GM21786 (cell line): ENCODE measurements around the gene ADAM30.
"Not testable (repeated sequence)": the region's sequence is repeated elsewhere in the genome, so short reads cannot be mapped to it uniquely, and the experiment has no call there.

ENCODE experiments used
- ATAC-seq: cut with Tn5 transposase; IDR thresholded peaks from one replicate; pipeline ENCODE4 v1.9.1; 2021; ENCODE audit not compliant: unreplicated experiment

The ADAM30 gene

DNA sequence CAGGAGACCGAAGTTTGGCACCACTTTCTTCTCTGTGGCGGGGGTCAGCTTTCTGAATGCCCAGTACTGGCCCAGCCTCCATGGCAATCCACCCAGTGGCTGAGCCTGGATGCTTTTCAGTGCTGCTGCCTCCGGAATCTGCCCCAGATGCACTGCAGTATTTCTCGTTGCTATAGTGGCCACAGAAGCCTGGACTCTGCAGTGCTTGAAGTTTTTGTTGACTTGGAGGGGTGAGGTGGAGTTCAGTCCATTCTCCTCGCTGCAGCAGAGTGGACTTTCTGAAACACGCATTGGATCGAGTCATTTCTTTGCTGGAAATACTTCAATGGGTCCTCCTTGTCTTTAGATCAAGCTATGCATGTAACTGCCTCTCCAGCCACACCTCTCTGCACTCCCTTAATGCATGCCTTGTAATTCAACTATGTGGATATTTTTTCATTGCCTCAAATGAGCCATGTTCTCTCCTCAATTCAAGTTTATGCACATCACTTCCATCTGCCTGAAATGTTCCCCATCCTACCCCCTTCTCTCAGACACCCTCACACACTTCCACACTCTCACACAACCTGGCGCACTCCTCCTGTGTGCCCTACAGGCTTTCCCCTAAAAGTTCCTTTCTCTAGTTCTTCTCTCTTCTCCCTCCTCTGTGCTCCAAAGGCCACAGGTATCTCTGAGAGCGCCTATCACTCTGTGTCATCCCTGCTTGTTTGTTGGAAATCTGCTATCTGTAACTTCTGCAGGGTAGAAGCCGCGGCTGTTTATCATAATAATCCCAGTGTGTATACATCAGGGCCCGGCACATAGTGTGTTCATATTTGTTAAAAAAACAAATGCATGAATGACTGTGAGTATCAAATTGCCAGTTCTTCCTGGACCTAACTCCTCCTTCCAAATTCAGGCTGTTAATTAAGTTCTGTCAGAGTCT, 16.5 kb downstream of the ADAM30 start:
- ATAC-seq: no peak

DNA sequence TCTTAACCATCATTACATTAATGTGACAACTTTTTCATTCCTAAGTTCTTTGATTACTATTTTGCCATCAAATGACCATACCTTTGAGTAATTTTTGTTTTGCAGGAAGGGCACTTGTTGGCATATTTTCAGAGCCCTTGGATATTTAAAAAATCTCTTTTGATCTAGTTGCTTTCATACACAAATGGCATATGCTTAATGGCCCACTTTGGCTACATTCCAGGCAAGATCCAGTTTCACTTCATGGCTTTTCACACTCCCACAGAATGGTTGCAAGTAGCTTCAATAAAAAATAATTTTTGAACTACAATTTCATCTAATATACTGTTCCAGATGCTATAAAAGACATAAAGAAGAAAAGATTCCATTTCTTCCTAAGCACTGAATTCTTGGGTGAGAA, 18.1 kb downstream of the ADAM30 start:
- no peak for ATAC-seq

DNA sequence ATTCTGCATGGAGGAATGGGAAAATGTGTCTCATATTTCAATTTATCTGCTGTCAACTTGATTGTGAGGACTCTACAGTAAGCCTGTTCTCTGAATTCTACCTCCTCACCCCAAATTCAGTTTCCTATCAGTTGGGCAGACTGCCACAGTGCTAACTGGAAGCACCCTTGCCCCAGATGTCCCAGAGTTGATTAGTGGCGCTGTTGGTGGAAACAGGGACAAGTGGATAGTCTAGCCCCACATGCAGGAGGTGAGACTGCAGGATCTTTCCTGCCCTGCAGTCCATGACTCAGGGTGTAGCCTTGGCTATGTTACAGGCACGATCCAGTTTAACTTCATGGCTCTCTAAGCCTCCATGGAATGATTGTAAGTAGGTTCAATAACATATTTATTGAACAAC, 22.1 kb downstream of the ADAM30 start:
- no peak for ATAC-seq

DNA sequence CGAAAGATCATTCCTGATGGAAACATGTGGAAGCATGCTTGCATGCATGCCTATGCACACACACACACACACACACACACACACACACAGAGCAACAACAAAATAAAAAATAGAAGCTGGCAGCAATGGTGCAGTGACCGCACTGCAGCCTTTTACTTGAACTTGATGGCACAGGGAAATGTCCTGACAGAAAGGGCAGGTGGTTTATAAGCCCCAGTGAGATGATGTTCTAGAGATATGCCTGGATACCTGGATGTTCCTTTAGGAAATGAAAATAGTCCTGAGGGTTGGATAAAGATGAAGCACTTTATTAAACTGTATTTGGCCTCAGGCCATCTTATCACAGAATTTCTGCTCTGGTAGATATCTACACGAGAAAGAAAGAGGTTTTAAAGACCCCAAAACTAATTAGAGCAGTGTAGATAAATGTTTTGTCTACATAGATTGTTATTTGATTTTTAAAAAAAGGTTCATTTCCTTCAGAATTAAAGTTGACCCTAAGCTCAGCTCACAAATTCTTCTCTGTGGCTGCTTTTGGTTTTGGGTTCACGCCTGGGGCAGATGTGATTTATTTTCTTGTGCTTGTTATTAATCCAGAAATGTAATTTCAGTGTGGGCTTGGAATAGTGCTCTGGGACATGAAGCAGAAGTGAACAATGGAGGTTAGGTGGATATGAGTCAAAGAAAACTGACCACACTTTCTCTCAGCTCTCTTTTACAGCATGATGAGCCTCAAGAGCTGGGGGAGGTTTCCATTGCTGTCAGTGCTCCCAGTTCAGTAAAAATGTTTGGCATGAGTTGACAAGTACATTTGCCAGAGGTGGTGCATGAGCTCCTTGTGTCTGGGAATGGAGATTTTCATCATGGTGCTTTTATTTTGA, 22.9 kb downstream of the ADAM30 start:
- ATAC-seq: no peak

DNA sequence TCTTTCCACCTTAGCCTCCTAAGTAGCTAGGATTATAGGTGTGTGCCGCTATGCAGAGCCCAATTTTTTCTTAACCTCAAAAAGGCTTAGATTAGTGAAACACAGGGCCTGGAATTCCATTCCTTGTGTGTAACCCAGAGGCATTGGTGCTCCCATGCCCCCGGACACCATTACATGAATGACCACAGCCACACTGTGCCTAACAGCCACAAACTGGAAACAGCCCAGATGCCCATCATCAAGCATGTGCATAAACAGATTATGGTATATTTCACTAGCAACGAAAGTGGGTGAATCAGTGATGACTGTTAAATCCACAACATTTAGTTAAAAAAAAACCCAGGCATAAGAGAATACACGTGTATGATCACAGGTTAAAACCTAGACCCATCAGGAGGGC, 24.4 kb downstream of the ADAM30 start:
- ATAC-seq: no peak

DNA sequence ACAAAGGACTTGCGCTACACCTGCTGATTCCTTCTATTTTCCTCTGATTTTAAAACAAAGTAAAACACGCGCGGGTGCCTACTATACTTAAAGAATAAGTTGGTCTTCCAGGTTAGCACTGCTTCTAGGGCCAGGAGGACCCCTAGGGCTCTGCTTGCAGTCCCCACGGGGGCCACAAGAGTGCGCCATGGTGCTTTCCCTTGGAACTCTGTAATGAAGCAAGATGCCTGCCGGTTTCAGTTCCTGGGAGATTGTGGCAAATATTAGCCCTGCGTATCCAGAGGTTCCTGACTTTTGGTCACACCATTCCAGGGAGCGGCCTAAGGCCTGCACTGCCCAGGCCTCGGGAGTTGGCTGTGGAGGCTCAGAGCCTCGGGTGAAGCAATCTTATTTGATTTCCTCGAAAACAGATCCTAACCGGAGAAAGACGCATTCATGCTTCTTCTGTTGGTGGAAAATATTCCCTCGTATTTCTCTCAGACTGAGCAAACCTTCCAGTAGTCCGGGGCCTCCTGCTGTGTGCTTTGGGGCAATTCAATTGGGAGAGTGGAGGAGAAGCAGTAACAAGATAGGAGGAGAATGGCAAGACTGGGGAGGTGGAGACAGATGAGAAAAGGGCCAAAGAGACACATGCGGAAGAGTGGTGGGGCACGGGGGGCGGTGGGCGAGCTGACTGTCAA, 25.3 kb downstream of the ADAM30 start:
- no peak for ATAC-seq

DNA sequence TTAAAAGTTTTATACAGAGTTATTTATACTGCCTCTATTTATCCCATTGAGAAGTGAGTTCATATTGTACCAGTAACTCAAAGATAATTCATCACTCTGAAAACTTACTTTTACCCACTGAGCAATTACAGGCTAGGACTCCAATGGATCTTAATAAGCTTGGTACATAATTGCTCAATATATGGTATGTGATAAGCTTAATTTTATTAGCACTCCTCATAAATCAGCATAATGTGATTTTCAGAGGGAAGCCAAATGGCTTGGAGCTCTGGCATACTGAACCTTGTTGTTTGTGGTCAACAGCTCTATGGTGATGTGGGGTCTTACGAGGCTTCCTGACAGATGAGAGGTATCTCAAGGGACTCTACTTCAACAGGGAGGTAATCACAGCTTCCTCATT, 26.3 kb downstream of the ADAM30 start:
- no peak for ATAC-seq

DNA sequence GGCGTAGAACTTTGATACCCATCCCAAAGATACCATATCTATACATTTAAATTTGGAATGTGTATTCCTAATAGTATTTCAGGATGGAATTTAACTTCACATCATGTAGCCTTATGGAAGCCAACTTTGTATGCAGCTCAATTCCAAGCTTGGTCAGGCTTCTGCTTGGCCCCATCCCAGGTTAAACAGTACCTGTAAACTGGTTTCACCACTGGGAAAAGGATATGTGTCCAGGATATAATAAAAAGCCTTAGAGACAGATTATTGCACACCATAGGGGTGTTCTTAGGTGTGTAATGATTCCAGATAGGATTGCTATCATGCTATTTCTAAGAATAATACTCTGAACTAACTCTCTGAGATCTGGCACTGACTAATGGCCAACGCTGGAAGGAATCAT, 28.1 kb downstream of the ADAM30 start:
- ATAC-seq: no peak

DNA sequence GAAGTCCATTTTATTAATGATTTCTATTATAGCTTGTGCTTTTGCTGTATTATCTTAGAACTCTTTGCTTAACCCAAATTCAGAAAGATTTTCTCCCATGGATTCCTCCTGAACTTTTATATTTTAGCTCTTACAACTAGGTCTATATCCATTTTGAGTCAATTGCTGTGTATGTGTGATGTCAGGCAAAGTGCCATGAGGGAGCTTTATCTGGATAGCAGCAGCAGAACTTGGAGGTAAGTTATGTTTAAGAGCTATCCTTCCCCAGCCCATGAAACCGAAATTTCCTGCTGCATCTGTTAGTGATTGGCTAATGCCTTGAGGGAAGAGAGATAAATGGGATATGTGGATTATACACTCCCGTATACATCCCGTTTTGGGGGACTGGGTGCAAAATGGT, 29.9 kb downstream of the ADAM30 start:
- no peak for ATAC-seq

DNA sequence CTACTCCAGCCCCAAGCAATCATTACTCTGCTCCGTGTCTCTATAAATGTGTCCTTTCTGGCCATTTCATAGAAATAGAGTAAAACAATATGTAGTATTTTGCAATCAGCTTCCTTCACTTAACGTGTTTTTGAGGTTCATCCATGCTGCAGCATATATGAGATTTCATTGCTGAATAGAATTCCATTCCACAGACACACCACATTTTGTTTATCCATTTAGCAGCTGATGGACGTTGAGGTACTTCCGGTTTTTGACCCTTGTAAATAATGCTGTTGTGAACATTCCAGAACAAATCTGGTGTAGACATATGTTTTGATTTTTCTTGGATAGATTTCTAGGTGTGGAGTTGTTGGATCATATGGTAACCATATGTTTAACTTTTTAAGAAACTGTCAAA, 30.7 kb downstream of the ADAM30 start:
- no peak for ATAC-seq

DNA sequence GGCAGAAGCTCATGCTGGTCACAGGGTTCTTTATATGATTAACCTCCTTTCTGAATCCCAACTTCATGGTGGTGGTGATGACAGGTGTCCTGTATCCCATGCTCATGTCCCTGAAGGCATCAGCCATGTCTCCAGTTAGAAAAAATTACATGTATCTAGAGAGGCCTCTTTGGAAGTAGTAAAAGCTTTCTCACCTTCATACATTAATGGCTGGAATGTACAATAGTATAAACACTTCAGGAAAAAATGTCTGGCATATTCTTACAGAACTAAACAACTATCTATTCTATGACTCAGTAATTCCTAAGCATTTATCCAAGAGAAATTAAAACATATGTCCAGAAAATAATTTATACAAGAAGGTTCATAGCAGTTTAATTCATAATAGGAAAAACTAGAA, 34.0 kb downstream of the ADAM30 start:
- ATAC-seq: no peak

DNA sequence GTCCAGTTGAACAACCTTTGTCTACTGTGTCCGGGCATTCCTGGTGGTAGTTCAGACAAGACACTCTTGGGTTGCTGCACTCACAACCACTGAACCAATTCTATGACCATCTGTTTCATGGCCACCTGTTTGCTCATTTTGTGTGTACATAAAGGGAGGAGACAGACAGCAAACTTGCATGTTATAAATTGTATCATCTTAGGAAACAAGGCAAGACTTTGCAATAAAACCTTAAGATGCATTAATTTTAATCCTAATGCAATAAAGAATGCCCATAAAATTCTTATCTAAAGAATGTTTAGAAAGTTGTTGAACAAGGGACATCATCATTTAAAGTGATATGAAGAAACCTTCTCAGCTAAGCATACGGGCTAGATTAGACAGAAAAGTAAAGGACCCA, 34.8 kb downstream of the ADAM30 start:
- ATAC-seq: no peak

DNA sequence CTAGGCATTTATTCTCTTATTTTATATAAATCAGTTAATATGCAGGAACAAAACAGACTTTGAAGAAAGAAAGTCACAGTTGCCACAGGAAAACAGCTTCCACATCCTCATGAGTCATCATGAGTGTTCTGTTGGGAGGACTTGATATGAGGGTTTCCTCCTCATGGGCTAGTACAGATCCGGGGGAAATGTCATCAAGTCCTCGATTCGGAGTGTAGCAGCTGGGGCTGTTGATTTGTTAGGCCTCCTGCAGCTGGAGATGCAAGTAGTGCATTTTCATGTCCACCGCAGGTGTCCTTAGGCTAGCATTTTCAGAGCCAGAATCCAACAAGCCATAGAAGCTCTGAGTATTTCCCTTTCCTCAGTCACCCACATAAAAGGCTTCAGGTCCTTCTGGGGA, 36.7 kb downstream of the ADAM30 start:
- ATAC-seq: no peak

DNA sequence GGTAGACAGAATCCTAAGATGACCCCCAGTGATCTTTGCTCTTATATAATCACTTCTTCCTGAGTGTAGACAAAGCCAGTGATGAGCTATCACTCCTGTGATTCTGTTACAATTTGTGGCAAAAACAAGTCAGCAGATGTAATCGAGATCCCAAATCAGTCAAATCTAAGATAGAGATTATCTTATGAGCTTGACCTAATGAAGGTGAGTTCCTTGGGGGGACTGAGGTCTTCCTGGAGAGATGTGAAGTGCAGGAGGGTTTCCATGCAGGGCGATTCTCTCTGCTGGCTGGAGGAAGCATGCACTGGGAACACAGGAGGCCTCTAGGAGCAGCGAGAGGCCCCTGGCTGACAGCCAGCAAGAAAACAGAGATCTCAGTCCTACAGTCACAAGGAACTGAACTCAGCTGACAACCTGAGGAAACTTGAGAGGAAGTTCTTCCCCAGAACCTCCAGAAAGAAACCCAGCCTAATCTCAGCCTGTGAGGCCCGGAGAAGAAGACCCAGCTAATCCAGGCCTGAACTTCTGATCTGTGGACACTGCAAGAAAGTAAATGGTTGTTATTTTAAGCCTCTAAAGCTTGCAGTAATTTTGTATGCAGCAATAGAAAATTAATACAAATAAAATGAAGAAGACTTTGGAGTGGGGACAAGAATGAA, 37.6 kb downstream of the ADAM30 start:
- not testable (repeated sequence) for ATAC-seq

DNA sequence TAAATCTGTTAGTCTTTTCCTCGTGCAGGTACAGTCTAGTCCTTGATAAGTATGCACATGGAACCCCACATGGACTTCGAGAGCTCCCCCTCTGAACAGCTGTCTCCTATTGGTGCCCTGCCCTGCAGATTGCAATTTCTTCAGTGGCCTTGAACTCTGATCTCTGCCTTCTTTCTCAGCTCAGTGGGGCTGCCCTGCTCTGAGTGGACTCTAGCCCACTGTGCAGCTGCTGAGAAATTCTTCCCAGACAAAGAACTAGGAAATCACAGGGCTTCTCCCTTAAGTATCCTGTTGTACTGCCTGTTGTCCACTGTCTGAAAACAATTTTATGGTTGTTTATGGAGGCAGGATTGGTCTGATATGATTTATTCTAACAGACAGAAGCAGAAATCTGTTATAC, 38.2 kb downstream of the ADAM30 start:
- no peak for ATAC-seq

DNA sequence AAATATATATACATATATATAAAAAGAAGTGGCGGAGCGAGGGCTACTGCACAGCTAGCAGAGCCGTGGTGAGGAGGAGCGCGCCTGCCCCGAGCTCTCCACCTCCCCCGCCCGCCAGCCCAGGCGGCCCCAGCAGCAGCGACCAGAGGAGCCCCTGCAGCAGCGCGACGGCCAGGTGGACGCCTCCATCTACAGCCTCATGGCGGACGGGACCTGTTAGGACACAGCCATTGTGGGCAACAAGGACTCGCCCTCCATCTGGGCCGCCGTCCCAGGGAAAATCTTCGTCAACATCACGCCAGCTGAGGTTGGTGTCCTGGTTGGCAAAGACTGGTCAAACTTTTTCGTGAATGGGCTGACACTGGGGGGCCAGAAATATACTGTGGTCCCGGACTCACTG, 43.2 kb downstream of the ADAM30 start:
- ATAC-seq: no peak

DNA sequence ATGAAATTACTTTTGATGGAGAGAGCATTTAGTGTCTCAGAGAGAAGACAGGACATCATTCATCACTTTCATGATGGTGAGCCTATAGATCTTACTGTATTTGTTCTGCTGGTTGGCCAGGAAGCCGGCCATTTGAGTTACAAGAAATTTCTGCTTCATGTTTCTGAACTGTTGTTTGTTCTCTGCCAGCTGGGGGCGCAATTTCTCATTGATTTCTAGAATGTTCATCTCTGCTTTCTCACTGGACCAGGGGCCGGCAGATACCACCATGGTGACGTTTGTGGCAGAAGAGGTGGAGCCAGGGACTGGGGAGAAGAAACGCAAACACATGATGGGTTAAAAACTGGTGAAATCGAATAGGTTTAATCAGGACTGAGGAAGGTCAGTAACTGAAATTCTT, 52.1 kb downstream of the ADAM30 start:
- not testable (repeated sequence) for ATAC-seq
